RPMI7951 (cell line): ENCODE measurements around the gene SMIM45.
A peak's percentile ranks its signal among the peaks of the same experiment; 100 is the strongest.

Source experiments
- DNase-seq: peaks from one replicate; pipeline ENCODE4 v3.0.0-alpha.2; 2012; ENCODE audit warnings: low read depth

SMIM45 gene

GRCh38 chr22:41951898-41952474, at the start of gene SMIM45:
Gene SMIM45 (plus strand): TSS chr22:41952150.
- DNase-seq: no peak

- DNase-seq: no peak
Measured at GRCh38 chr22:41902932-41903421, 49.0 kb upstream of the SMIM45 start.

GRCh38 chr22:41904450-41905410, 47.2 kb upstream of the SMIM45 start:
- DNase-seq: no peak

- no peak for DNase-seq
Measured at GRCh38 chr22:41905411-41906202, 46.3 kb upstream of the SMIM45 start.

GRCh38 chr22:41906822-41907221, 45.1 kb upstream of the SMIM45 start:
- DNase-seq: no peak

GRCh38 chr22:41907436-41908401, 44.2 kb upstream of the SMIM45 start:
- no peak for DNase-seq

- DNase-seq: no peak
Measured at GRCh38 chr22:41908411-41909309, 43.3 kb upstream of the SMIM45 start.

- DNase-seq: peak; percentile 20
Measured at GRCh38 chr22:41909310-41910049, 42.5 kb upstream of the SMIM45 start.

GRCh38 chr22:41910050-41911000, 41.6 kb upstream of the SMIM45 start:
- DNase-seq: peak; percentile 26

GRCh38 chr22:41911001-41911611, 40.8 kb upstream of the SMIM45 start:
- DNase-seq: no peak

- no peak for DNase-seq
Measured at GRCh38 chr22:41912338-41913039, 39.5 kb upstream of the SMIM45 start.

- no peak for DNase-seq
Measured at GRCh38 chr22:41913040-41913719, 38.8 kb upstream of the SMIM45 start.

GRCh38 chr22:41913842-41914534, 38.0 kb upstream of the SMIM45 start:
- no peak for DNase-seq

GRCh38 chr22:41914611-41915034, 37.3 kb upstream of the SMIM45 start:
- DNase-seq: no peak

- no peak for DNase-seq
Measured at GRCh38 chr22:41915035-41915785, 36.7 kb upstream of the SMIM45 start, which contains the start of gene SHISA8. Gene SHISA8 (minus strand): TSS chr22:41915074. CDS start chr22:41914667, 407 bp downstream.
